Measurements from ENCODE around the gene RSL1D1.

DNA sequence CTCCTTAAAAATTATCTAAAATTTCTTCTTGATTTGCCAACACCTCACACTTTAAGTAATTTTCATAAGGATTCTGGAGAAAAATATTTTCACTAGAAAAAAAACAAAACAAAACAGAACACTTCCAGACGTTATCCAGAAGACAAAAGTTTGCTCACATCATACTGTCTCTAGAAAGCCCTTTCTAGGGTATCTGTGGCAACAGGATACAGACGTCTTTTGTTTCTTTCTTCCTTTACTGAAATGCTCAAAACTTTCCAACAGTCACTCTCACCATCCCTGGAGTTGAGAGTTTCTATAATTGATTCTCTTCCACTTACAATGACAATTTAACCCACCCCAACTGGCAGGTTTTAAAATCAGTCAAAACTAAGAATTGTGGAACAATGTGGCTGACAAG, 56.9 kb downstream of the RSL1D1 start:
- TF ChIP-seq EZH2 (IDR thresholded peaks at IDR 0.05): no peak
- TF ChIP-seq POLR2AphosphoS5 (IDR thresholded peaks at IDR 0.05; ENCODE audit: borderline replicate concordance, low read depth, low read length): no peak
- no peak for TF ChIP-seq FOXP2 (optimal IDR thresholded peaks at IDR 0.05; ENCODE audit: control extremely low read depth, extremely low read length, insufficient read depth)
